Right cardiac atrium (tissue), 5 donors: ENCODE results near the gene MIP. TPM values are rescaled to one million over a fixed set of nuclear protein-coding genes. Genes with fewer than 3 reads are reported as not detected.
A peak's percentile ranks its signal among the peaks of the same experiment; 100 is the strongest.

Experiments used
- ATAC-seq, 2 donors: fragments of 200-7000 bp; cut with Tn5 transposase; one replicate each; pipeline versions ENCODE4 v1.8.0 to v1.9.1; 2020; ENCODE audit warnings: moderate library complexity in 2 of 2, mild to moderate bottlenecking in 1 of 2
- DNase-seq, 3 donors: peaks; one replicate each; pipeline ENCODE4 v3.0.0-alpha.2; 2020
- H3K27ac ChIP-seq: one replicate; pipeline ENCODE4 v1.5.1; 2013; ENCODE audit warnings: mild to moderate bottlenecking, low read length, control low read depth, moderate library complexity
- H3K27me3 ChIP-seq: one replicate; pipeline ENCODE4 v1.6.1; 2013; ENCODE audit not compliant: control insufficient read depth, insufficient read depth
- H3K4me1 ChIP-seq: one replicate; pipeline ENCODE4 v1.6.1; 2013; ENCODE audit warnings: low read length; ENCODE audit not compliant: control insufficient read depth, insufficient read depth
- H3K4me3 ChIP-seq: one replicate; pipeline ENCODE4 v1.5.1; 2013; ENCODE audit warnings: low read length, control low read depth
- H3K9me3 ChIP-seq: one replicate; pipeline ENCODE4 v1.6.1; 2013; ENCODE audit warnings: low read length; ENCODE audit not compliant: control insufficient read depth
- WGBS: extraction: QIAGEN DNeasy Blood & Tissue Kit; methylation state at CpG from one replicate; pipeline ENCODE4 v1.1.7; 2013; 5-methylcytosine and 5-hydroxymethylcytosine counted together
- intact Hi-C, 4 donors: fragments of 100-400 bp; cut with DNase I; formaldehyde crosslinking; loops; one replicate each; pipeline versions ENCODE4 v1.11.0 to v1.14.0; 2022 to 2023
- polyA plus RNA-seq: library from polyadenylated mRNA; stranded (reverse); fragments of 200-250 nt; gene quantifications from one replicate; pipeline ENCODE4 v1.2.3, GENCODE V29; 2013
- total RNA-seq, 4 donors: library from RNA; stranded (reverse); fragmentation: NEBNext Ultra II Directional; extraction: Animal tissue kit (Norgen Biotek cat#: 25700); gene quantifications; one replicate each; pipeline ENCODE4 v1.2.1, GENCODE V29; 2021
- donor health status: healthy with polysubstance abuse.
- donor health status: DM: no; HTN: yes; CAD: no.
- donor health status: DM: no; HTN: no; CAD: no.
- donor health status: DM: no; HTN: yes; CAD: no; lungs with severe emphysema.
- donor health status: DM: yes; HTN: yes; CAD: no.

MIP gene
- total and polyA plus RNA-seq, 5 donors, result 0.14 to 0.34 (median 0.20) TPM; not detected in 1

DNA sequence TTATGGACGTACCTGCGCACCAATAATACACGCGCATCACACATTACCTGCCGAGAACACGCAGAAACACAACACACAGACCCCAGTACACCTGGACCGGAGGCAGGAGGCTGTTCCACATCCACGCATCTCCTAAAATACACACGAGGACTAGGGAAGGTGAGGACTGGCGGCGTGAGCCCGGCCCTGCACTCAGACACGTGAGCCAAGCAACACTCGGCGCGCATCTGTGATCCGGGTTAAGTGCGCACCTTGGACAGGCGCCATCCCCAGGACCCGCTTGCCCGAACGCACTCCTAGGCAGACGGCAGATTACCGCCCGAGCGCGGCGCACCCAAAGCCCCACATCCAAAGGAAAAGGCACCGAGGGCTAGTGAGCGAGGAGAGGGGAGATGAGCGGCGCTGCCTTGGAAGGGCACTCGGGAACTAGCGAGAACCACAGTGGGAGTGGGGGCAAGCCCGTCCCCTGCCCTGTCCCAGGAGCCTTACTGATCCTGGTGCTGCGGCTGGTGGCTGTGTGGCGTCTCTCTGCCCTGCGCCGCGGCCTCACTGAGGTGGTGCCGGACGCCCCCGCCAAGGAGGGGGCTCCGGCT lies 33.1 kb upstream of the MIP start:
- intact Hi-C loops, result no loop called here
- H3K4me3 ChIP-seq, result peak overlapping the region; percentile 64
- H3K27me3 ChIP-seq, result no peaks in the 10 kb centered on the region
- DNase-seq (peak; percentile 33 to 78 (median 73)), ATAC-seq (peak; percentile 54 to 62)
- no peak overlapping the region for H3K27ac ChIP-seq
- no peaks in the 10 kb centered on the region for H3K9me3 ChIP-seq
- 6% methylated on average over 44 of the region's 44 CpGs for WGBS
- H3K4me1 ChIP-seq, result no peaks in the 10 kb centered on the region

GRCh38 chr12:56486694-56487093 lies 32.2 kb upstream of the MIP start:
- WGBS, result 83% methylated on average over 12 of the region's 12 CpGs

GRCh38 chr12:56484566-56484965 lies 30.1 kb upstream of the MIP start:
- Histone ChIP-seq H3K27ac (no peak overlapping the region), H3K4me3 (no peak overlapping the region), H3K4me1 (no peaks in the 10 kb centered on the region), H3K27me3 (no peaks in the 10 kb centered on the region), H3K9me3 (no peaks in the 10 kb centered on the region)
- DNase-seq (no peak), ATAC-seq (no peak)
- intact Hi-C loops, result no loop called here
- WGBS, result 90% methylated on average over 1 of the region's 1 CpG

More at GRCh38 chr12:56486694-56487093, 32.2 kb upstream of the MIP start:
- H3K27ac ChIP-seq, result no peak overlapping the region
- H3K9me3 ChIP-seq, result no peaks in the 10 kb centered on the region
- no peaks in the 10 kb centered on the region for H3K27me3 ChIP-seq
- H3K4me1 ChIP-seq, result no peaks in the 10 kb centered on the region
- H3K4me3 ChIP-seq, result no peak overlapping the region
- ATAC-seq, result no peak
- no peak for DNase-seq
- intact Hi-C loops, result no loop called here

GRCh38 chr12:56479625-56480024 lies 25.2 kb upstream of the MIP start:
- no peak for ATAC-seq
- Histone ChIP-seq H3K4me3 (no peak overlapping the region), H3K9me3 (no peaks in the 10 kb centered on the region), H3K4me1 (no peaks in the 10 kb centered on the region), H3K27ac (no peak overlapping the region), H3K27me3 (no peaks in the 10 kb centered on the region)
- intact Hi-C loops, result no loop called here
- no peak for DNase-seq
- WGBS, result 91% methylated on average over 7 of the region's 7 CpGs

- H3K9me3 ChIP-seq, result no peaks in the 10 kb centered on the region
- no peak overlapping the region for H3K27ac ChIP-seq
- no peaks in the 10 kb centered on the region for H3K27me3 ChIP-seq
- no peaks in the 10 kb centered on the region for H3K4me1 ChIP-seq
- WGBS, result 90% methylated on average over 6 of the region's 6 CpGs
- intact Hi-C loops, result no loop called here
- no peak for DNase-seq
- H3K4me3 ChIP-seq, result no peak overlapping the region
- no peak for ATAC-seq
These were observed 23.2 kb upstream of the MIP start for GRCh38 chr12:56477521-56478225.

GRCh38 chr12:56476972-56477432 lies 22.5 kb upstream of the MIP start:
- no peaks in the 10 kb centered on the region for H3K27me3 ChIP-seq
- ATAC-seq (peak; percentile 7 to 38), DNase-seq (no peak)
- H3K4me3 ChIP-seq, result no peak overlapping the region
- no peaks in the 10 kb centered on the region for H3K9me3 ChIP-seq
- no peaks in the 10 kb centered on the region for H3K4me1 ChIP-seq
- H3K27ac ChIP-seq, result no peak overlapping the region
- intact Hi-C loops, result no loop called here
- 97% methylated on average over 1 of the region's 1 CpG for WGBS

- no peak overlapping the region for H3K27ac ChIP-seq
- 84% methylated on average over 6 of the region's 6 CpGs for WGBS
- no peak for DNase-seq
- no peak for ATAC-seq
- H3K27me3 ChIP-seq, result no peaks in the 10 kb centered on the region
- no peaks in the 10 kb centered on the region for H3K4me1 ChIP-seq
- H3K4me3 ChIP-seq, result no peak overlapping the region
- H3K9me3 ChIP-seq, result no peaks in the 10 kb centered on the region
- intact Hi-C loops, result no loop called here
These were observed 21.7 kb upstream of the MIP start for GRCh38 chr12:56476143-56476542.

DNA sequence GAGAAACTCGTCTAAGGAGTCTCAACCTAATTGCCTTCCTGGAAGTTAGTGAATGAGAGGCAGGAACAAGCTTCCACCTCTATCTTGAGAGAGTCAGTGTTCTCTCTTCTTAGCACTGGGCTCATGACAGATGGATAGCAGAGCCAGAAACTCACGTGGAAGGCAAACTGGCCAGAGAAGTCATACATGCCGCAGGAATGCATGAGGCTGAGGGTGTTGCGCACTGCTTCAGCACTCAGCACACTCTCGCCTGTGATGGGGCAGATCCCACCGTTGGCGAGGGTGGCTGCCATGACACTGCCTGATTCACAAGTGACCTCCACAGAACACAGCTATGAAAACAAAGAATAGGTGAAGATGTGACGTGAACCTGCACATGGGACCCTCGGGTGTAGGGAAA lies 19.9 kb upstream of the MIP start:
- intact Hi-C loops, result no loop called here
- WGBS, result 92% methylated on average over 9 of the region's 9 CpGs
- no peak for ATAC-seq
- H3K27me3 ChIP-seq, result no peaks in the 10 kb centered on the region
- no peak for DNase-seq
- H3K4me3 ChIP-seq, result no peak overlapping the region
- no peaks in the 10 kb centered on the region for H3K9me3 ChIP-seq
- peaks cover 1% of the 10 kb centered on the region for H3K4me1 ChIP-seq
- H3K27ac ChIP-seq, result no peak overlapping the region

DNA sequence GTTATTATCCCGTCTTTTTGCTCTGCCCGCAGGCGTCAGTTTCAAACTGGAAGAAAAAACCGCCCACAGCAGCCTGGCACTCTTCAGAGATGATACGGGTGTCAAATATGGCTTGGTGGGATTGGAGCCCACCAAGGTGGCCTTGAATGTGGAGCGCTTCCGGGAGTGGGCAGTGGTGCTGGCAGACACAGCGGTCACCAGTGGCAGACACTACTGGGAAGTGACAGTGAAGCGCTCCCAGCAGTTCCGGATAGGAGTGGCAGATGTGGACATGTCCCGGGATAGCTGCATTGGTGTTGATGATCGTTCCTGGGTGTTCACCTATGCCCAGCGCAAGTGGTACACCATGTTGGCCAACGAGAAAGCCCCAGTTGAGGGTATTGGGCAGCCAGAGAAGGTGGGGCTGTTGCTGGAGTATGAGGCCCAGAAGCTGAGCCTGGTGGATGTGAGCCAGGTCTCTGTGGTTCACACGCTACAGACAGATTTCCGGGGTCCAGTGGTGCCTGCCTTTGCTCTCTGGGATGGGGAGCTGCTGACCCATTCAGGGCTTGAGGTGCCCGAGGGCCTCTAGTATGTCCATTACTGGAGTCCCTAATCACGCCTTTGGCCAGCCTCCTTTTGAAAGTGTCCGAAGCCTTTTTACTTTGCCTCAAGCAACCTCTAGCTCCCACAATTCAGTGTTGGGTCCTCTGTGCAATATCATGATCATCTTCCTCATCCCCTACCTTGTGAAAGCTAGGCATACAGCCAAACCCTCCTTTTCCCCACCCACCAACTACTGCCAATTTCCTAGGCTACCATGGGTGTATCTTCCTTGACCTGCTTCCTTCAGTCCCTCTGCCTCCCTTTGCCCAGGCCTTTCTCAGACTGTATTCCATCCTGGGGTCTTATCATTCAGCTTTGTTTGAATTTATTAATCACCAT lies 14.8 kb upstream of the MIP start:
- DNase-seq, result peak; percentile 41 to 69 (median 69)
- peaks cover 6% of the 10 kb centered on the region for H3K4me1 ChIP-seq
- peak; percentile 59 to 61 for ATAC-seq
- WGBS, result 43% methylated on average over 19 of the region's 19 CpGs
- H3K27me3 ChIP-seq, result no peaks in the 10 kb centered on the region
- intact Hi-C loops, result loop anchor here in 2 of 4 donors (5.0 to 10.0 kb wide), 2 partner anchors 134 to 277 kb away; partner anchors contain the start of genes IL23A (in 1 of the 2) and PAN2 (in 1 of the 2)
- no peaks in the 10 kb centered on the region for H3K9me3 ChIP-seq
- peak overlapping the region; percentile 87 for H3K4me3 ChIP-seq
- H3K27ac ChIP-seq, result peak overlapping the region; percentile 55

DNA sequence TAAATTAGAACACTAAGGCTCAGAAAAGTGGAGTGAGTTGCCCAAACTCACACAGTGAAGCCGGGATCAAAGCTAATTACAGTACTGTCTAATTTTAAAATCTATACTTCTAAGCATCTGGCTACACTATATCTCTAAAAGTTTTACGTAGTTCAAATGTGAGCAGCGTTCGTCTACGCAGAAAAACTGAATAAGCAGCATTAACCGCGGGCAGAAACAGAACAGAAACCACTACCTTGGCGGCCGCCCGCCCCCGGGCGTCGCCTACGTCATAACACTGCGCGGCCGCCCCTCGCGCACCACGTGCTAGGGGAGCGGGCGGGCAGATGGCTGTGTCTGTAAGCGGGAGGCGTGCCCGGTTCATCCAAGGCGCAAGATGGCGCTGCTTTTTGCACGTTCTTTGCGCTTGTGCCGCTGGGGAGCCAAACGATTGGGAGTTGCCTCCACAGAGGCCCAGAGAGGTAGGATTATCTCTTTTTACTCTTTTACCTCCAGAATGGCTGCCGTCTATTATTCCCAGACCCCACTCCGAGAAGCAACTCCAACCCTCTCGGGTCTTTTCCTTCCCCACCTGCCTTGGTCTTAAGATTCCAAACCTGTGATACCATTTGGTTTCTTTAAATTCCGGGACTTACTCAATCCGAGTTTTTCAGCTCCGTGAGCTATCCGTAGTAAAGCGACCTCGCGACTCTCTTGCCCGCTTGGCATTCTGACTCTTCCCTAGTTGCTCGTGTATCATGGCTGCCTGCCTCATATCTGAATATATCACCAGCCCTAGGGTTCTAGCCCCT lies 14.0 kb upstream of the MIP start, which contains the start of gene SPRYD4:
SPRYD4 (plus strand) TSS at position 363 of the 791 bp plus-strand sequence; CDS start at position 377, 14 bp downstream.
- H3K27me3 ChIP-seq, result no peaks in the 10 kb centered on the region
- intact Hi-C loops, result loop anchor here in 2 of 4 donors (5.0 to 10.0 kb wide), 2 partner anchors 134 to 276 kb away; partner anchors contain the start of genes IL23A (in 1 of the 2) and PAN2 (in 1 of the 2)

More for the DNA sequence above, 14.0 kb upstream of the MIP start, which contains the start of gene SPRYD4:
- peak within 1 kb of the TSS; percentile 87 for H3K4me3 ChIP-seq
- peaks cover 6% of the 10 kb centered on the region for H3K4me1 ChIP-seq
- H3K27ac ChIP-seq, result peak within 1 kb of the TSS; percentile 55
- under 1% methylated on average over 43 of the region's 43 CpGs for WGBS
- H3K9me3 ChIP-seq, result no peaks in the 10 kb centered on the region
- DNase-seq (peak; percentile 94 to 98 (median 97)), ATAC-seq (peak; percentile 97 to 98)
